ENCODE results near the gene SLC35A4. TPM values are rescaled to one million over a fixed set of nuclear protein-coding genes. Genes with fewer than 3 reads are reported as not detected.

The SLC35A4 gene
- total RNA-seq, 4 donors from 2014 or later: 25.1 to 55.1 (median 38.1) TPM

DNA sequence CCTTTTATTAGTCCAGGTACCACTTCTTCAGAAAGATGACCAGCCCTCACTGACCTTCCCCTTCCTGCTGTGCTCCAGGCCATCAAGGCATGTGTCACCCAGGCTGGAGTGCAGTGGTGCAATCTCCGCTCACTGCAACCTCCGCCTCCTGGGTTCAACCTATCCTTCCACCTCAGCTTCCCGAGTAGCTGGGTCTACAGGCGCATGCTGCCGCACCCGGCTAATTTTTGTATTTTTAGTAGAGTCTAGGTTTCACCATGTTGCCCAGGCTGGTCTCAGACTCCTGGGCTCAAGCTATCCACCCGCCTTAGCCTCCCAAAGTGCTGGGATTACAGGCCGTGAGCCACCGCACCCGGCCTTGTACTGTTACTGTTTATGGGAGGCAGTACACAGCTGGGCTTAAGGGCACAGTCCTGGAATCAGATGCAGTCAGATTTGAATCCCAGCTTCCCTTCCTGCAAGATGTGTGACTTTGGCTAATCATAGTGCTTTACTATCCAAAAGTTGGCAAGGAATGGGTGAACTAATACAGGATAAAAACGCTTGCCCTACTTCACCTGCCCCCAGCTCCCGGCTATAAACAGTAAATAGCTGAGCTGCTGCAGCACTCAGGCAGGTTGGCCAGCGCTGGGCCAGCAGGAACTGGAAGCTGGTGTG lies 17.6 kb upstream of the SLC35A4 start:
- TF ChIP-seq, protein P1, sequence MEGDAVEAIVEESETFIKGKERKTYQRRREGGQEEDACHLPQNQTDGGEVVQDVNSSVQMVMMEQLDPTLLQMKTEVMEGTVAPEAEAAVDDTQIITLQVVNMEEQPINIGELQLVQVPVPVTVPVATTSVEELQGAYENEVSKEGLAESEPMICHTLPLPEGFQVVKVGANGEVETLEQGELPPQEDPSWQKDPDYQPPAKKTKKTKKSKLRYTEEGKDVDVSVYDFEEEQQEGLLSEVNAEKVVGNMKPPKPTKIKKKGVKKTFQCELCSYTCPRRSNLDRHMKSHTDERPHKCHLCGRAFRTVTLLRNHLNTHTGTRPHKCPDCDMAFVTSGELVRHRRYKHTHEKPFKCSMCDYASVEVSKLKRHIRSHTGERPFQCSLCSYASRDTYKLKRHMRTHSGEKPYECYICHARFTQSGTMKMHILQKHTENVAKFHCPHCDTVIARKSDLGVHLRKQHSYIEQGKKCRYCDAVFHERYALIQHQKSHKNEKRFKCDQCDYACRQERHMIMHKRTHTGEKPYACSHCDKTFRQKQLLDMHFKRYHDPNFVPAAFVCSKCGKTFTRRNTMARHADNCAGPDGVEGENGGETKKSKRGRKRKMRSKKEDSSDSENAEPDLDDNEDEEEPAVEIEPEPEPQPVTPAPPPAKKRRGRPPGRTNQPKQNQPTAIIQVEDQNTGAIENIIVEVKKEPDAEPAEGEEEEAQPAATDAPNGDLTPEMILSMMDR (IDR thresholded peaks at IDR 0.05): no peak
- DNase-seq (ENCODE audit: low spot score): no peak

DNA sequence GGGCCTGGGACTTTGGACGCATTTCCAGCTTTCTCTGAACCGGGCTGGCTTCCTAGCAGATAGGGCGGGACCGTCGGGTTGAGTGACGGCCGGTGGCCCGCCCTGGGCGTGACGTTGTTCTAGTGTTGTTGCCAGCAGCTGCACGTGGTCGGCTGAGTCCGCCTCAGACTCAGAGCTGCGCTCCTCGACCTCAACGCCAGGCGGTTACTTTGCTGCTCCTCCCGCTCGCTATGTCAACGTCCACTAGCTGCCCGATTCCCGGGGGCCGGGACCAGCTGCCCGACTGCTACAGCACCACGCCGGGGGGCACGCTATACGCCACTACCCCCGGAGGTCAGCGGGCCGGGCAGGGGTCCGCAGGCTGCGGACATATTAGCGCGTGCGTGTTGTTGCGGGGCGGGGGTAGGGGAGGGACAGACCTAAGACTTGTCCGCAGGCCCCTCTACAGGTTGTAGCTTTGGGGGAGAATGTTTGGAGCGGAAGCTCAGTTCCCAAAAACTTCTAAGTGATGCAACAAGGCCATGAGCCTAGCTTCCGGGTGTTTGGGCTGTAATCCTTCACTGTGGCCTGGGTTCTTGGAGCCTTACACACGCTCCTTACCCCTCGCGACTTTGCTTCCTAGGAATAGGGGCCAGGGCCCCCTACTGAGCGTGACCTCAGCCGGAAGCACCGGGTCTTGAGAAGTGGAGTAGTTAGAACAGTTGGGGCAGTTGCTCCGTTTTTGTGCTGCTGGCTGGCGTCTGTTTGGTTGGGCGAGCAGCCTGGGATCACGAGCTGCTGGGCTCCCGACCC lies 16.9 kb upstream of the SLC35A4 start, which contains the start of gene EIF4EBP3:
EIF4EBP3 (plus strand) TSS at position 155 of the 792 bp plus-strand sequence; CDS start at position 231, 76 bp downstream.
- TF ChIP-seq, protein P1 (IDR thresholded peaks at IDR 0.05): peak in 1 of 3 donors; percentile 90
- DNase-seq (ENCODE audit: low spot score) (peak; percentile 87), ATAC-seq (ENCODE audit: low FRiP score) (peak; percentile 95)

More for the DNA sequence above, 17.6 kb upstream of the SLC35A4 start:
- ATAC-seq (ENCODE audit: low FRiP score): no peak

- peak; percentile 34 for ATAC-seq (ENCODE audit: low FRiP score)
Observed at GRCh38 chr5:140548300-140548688, 16.3 kb upstream of the SLC35A4 start.

DNA sequence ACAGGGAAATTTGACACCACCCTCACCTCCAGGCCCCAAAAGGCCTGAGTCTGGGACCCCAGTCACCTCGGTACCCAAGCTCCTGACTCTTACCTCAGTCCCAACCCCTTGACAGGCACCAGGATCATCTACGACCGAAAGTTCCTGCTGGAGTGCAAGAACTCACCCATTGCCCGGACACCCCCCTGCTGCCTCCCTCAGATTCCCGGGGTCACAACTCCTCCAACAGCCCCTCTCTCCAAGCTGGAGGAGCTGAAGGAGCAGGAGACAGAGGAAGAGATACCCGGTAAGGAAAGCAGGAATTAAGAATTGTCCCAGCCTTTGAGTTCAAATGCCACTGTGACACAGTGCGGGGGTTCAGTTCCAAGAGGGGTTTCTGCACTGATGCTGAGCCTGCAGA lies 15.8 kb upstream of the SLC35A4 start:
- TF ChIP-seq, protein P1 (IDR thresholded peaks at IDR 0.05): no peak
- ATAC-seq (ENCODE audit: low FRiP score): no peak
- no peak for DNase-seq (ENCODE audit: low spot score)

More at GRCh38 chr5:140548300-140548688, 16.3 kb upstream of the SLC35A4 start:
- TF ChIP-seq, protein P1 (IDR thresholded peaks at IDR 0.05): no peak
- no peak for DNase-seq (ENCODE audit: low spot score)

DNA sequence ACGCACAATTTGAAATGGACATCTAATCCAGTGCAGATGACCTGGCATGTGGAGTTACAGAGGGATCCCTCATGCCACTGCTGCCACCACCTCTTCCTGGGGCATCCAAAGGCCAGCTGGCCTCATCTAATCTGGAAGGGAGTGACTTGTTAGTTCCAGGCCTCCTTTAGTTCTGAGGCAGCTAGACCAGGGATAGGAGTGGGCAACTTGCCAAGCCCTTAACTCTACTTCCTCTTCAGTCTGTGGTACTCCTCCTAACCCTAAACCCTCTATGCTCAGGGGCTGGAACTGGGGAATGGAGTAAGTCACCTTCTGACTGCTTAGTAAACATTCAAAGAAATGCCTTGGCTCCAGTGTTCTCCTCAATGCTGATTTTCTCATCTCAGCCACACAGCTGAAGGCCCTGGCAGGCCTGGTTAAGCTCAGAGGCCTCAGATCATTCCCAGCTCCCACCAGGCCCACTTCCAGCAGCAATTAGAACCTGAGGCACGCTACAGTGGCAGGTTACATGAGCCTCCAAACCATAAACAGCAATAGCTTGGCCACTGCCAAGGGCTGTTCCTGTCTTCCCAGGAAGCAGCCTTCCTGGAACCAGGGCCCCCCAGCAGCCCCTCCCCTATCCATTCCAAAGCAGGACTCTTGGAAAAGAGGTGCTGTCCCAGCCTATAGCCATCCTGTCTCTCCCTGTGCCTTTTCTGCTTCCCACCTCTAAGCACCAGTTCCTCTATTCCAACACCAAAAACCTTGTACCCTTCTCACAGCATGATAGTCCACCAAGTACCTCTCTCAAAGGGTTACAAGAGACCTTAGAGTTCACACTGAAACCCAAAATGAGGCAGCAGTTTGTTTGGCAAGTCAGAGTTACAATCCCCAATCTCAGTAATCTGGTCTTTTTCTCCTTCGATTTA lies 15.1 kb upstream of the SLC35A4 start:
- ATAC-seq (ENCODE audit: low FRiP score): no peak

More for the DNA sequence above, 15.1 kb upstream of the SLC35A4 start:
- TF ChIP-seq, protein P1 (IDR thresholded peaks at IDR 0.05): no peak
- DNase-seq (ENCODE audit: low spot score): no peak

Measured in omental fat pad (tissue), 4 donors.